Sigmoid colon (tissue), 7 donors: Measurements from ENCODE around the gene KCNAB1. TPM values are rescaled to one million over a fixed set of nuclear protein-coding genes. Genes with fewer than 3 reads are reported as not detected.
"Not testable (repeated sequence)": the region's sequence is repeated elsewhere in the genome, so short reads cannot be mapped to it uniquely, and the experiment has no call there.

Experiments
- DNase-seq: peaks from one replicate; pipeline ENCODE4 v3.0.0-alpha.2; 2019
- H3K27ac ChIP-seq, 4 donors: fragments of 200-600 bp; sonication (generic); one replicate each; pipeline ENCODE4 v1.5.1; 2016 to 2019; ENCODE audit warnings: mild to moderate bottlenecking in 1 of 4
- H3K27me3 ChIP-seq, 3 donors: fragments of 200-600 bp; sonication (generic); one replicate each; pipeline ENCODE4 v1.5.1; 2019; ENCODE audit warnings: mild to moderate bottlenecking in 1 of 3
- H3K36me3 ChIP-seq, 4 donors: fragments of 200-600 bp; sonication (generic); one replicate each; pipeline ENCODE4 v1.5.1; 2016 to 2019
- H3K4me1 ChIP-seq, 4 donors: fragments of 200-600 bp; sonication (generic); one replicate each; pipeline ENCODE4 v1.5.1; 2017 to 2019
- H3K4me3 ChIP-seq, 4 donors: fragments of 200-600 bp; sonication (generic); one replicate each; pipeline ENCODE4 v1.5.1; 2017 to 2019; ENCODE audit warnings: mild to moderate bottlenecking in 2 of 4, moderate library complexity in 1 of 4
- H3K9me3 ChIP-seq, 4 donors: fragments of 200-600 bp in 3 of 4; sonication (generic) in 3 of 4; one replicate each; pipeline versions ENCODE4 v1.5.1 to v1.6.1; 2013 to 2019
- CTCF ChIP-seq, 4 experiments: fragments of 450-650 bp in 3 of 4; fragments of 200-600 bp in 1 of 4; IDR thresholded peaks; one replicate each; pipeline ENCODE4 v1.5.1; 2016 to 2019; ENCODE audit warnings: antibody characterized with exemption in 4 of 4, mild to moderate bottlenecking in 3 of 4, moderate library complexity in 2 of 4
- EP300 ChIP-seq, 4 donors: sonication (generic); formaldehyde crosslinking; IDR thresholded peaks; one replicate each; pipeline ENCODE4 v1.6.1; 2017; ENCODE audit warnings: antibody characterized with exemption in 4 of 4
- POLR2A ChIP-seq, 2 donors: fragments of 450-650 bp; IDR thresholded peaks; one replicate each; pipeline ENCODE4 v1.6.1; 2016; ENCODE audit warnings: antibody characterized with exemption in 2 of 2, mild to moderate bottlenecking in 2 of 2, moderate library complexity in 2 of 2
- POLR2AphosphoS5 ChIP-seq, 4 donors: sonication (generic); formaldehyde crosslinking; IDR thresholded peaks; one replicate each; pipeline ENCODE4 v1.6.1; 2017; ENCODE audit warnings: antibody characterized with exemption in 4 of 4
- WGBS, 2 donors: extraction: QIAGEN DNeasy Blood & Tissue Kit; methylation state at CpG; one replicate each; pipeline ENCODE4 v1.1.7; 2013; 5-methylcytosine and 5-hydroxymethylcytosine counted together
- intact Hi-C: fragments of 100-400 bp; cut with DNase I; formaldehyde crosslinking; loops from one replicate; pipeline ENCODE4 v1.15.1; 2023
- polyA plus RNA-seq, 3 donors: library from polyadenylated mRNA; stranded (reverse); fragments of 200-250 nt; gene quantifications; one replicate each; pipeline ENCODE4 v1.2.3, GENCODE V29; 2013
- total RNA-seq, 4 donors: library from RNA; depleted of rRNA; stranded (reverse); fragments of >200 nt; gene quantifications; one replicate each; pipeline ENCODE4 v1.1.0, GENCODE V29; 2016
- donor health status: healthy with polysubstance abuse.
- donor health status: Bipolar disorder and iron deficiency.
- donor health status: healthy.

Gene KCNAB1
- total and polyA plus RNA-seq, 7 donors: 1.2 to 5.0 (median 4.3) TPM; not detected in 2

- Histone ChIP-seq H3K36me3 (no peaks in the 10 kb centered on the region), H3K4me1 (peaks cover 0 to 16% (median 5%) of the 10 kb centered on the region in 4 donors), H3K27ac (peak overlapping the region in 3 of 4 donors; percentile 42 to 73 (median 68)), H3K4me3 (no peak overlapping the region), H3K9me3 (peaks cover 0 to 5% (median 0%) of the 10 kb centered on the region in 4 donors), H3K27me3 (no peaks in the 10 kb centered on the region)
- intact Hi-C loops: no loop called here
- TF ChIP-seq POLR2A (IDR thresholded peaks at IDR 0.05) (no peak), EP300 (IDR thresholded peaks at IDR 0.05) (no peak), CTCF (IDR thresholded peaks at IDR 0.05) (no peak), POLR2AphosphoS5 (IDR thresholded peaks at IDR 0.05) (peak in 3 of 4 donors; percentile 19 to 36 (median 27))
- peak; percentile 69 for DNase-seq
- WGBS, 2 donors: 55 to 82% methylated on average over 6 of the region's 6 CpGs
Measured at GRCh38 chr3:156273111-156273694, 152.8 kb downstream of the KCNAB1 start.

GRCh38 chr3:156274791-156275190 lies 154.4 kb downstream of the KCNAB1 start:
- no peak overlapping the region for H3K4me3 ChIP-seq
- no peaks in the 10 kb centered on the region for H3K36me3 ChIP-seq
- H3K27ac ChIP-seq: no peak overlapping the region
- TF ChIP-seq CTCF (IDR thresholded peaks at IDR 0.05) (no peak), EP300 (IDR thresholded peaks at IDR 0.05) (no peak), POLR2A (IDR thresholded peaks at IDR 0.05) (no peak), POLR2AphosphoS5 (IDR thresholded peaks at IDR 0.05) (no peak)
- peaks cover 0 to 16% (median 5%) of the 10 kb centered on the region in 4 donors for H3K4me1 ChIP-seq
- no peaks in the 10 kb centered on the region for H3K27me3 ChIP-seq
- intact Hi-C loops: no loop called here
- 18 to 79% methylated on average over 2 of the region's 2 CpGs for WGBS, 2 donors
- peaks cover 0 to 5% (median 0%) of the 10 kb centered on the region in 4 donors for H3K9me3 ChIP-seq
- no peak for DNase-seq

- H3K4me1 ChIP-seq, H3K4me3 ChIP-seq, H3K36me3 ChIP-seq, H3K27ac ChIP-seq, H3K9me3 ChIP-seq, H3K27me3 ChIP-seq, intact Hi-C loops, DNase-seq: not testable (repeated sequence)
- 96 to 97% methylated on average over 24 of the region's 24 CpGs for WGBS, 2 donors
Measured at GRCh38 chr3:156284637-156285036, 164.3 kb downstream of the KCNAB1 start.

GRCh38 chr3:156285626-156286025 lies 165.2 kb downstream of the KCNAB1 start:
- H3K9me3 ChIP-seq: no peaks in the 10 kb centered on the region
- no peaks in the 10 kb centered on the region for H3K4me1 ChIP-seq
- H3K4me3 ChIP-seq: no peak overlapping the region
- no peak for DNase-seq
- WGBS, 2 donors: 13 to 65% methylated on average over 2 of the region's 2 CpGs
- intact Hi-C loops: no loop called here
- no peak overlapping the region for H3K27ac ChIP-seq
- TF ChIP-seq EP300 (IDR thresholded peaks at IDR 0.05) (no peak), POLR2AphosphoS5 (IDR thresholded peaks at IDR 0.05) (no peak), POLR2A (IDR thresholded peaks at IDR 0.05) (no peak), CTCF (IDR thresholded peaks at IDR 0.05) (no peak)
- no peaks in the 10 kb centered on the region for H3K36me3 ChIP-seq
- H3K27me3 ChIP-seq: peaks cover 0 to 2% (median 0%) of the 10 kb centered on the region in 3 donors

- WGBS, 2 donors: 12 to 23% methylated on average over 11 of the region's 11 CpGs
- TF ChIP-seq EP300 (IDR thresholded peaks at IDR 0.05) (no peak), CTCF (IDR thresholded peaks at IDR 0.05) (no peak), POLR2AphosphoS5 (IDR thresholded peaks at IDR 0.05) (no peak), POLR2A (IDR thresholded peaks at IDR 0.05) (no peak)
Measured at GRCh38 chr3:156290924-156291271, 170.5 kb downstream of the KCNAB1 start.

More at GRCh38 chr3:156290924-156291271, 170.5 kb downstream of the KCNAB1 start:
- Histone ChIP-seq H3K9me3 (no peaks in the 10 kb centered on the region), H3K4me3 (peak overlapping the region in 2 of 4 donors; percentile 45 to 48), H3K4me1 (peaks cover 0 to 16% (median 11%) of the 10 kb centered on the region in 4 donors), H3K36me3 (no peaks in the 10 kb centered on the region), H3K27me3 (peaks cover 0 to 21% (median 7%) of the 10 kb centered on the region in 3 donors), H3K27ac (no peak overlapping the region)
- DNase-seq: no peak
- intact Hi-C loops: no loop called here
